ENCODE measurements around the gene RPS16.

GRCh38 chr19:39399668-39400050 lies 36.1 kb downstream of the RPS16 start:
- TF ChIP-seq ZNF274 (IDR thresholded peaks at IDR 0.05; ENCODE audit: low read depth, low read length) (no peak), YY1 (IDR thresholded peaks at IDR 0.05; ENCODE audit: insufficient read depth, insufficient read length) (no peak)
